ENCODE data around the gene CRYL1. TPM values are rescaled to one million over a fixed set of nuclear protein-coding genes. Genes with fewer than 3 reads are reported as not detected.
"Not testable (repeated sequence)": the region's sequence is repeated elsewhere in the genome, so short reads cannot be mapped to it uniquely, and the experiment has no call there.

The CRYL1 gene
- total RNA-seq, 1 experiment from 2014 or later, result 0.20 TPM

DNA sequence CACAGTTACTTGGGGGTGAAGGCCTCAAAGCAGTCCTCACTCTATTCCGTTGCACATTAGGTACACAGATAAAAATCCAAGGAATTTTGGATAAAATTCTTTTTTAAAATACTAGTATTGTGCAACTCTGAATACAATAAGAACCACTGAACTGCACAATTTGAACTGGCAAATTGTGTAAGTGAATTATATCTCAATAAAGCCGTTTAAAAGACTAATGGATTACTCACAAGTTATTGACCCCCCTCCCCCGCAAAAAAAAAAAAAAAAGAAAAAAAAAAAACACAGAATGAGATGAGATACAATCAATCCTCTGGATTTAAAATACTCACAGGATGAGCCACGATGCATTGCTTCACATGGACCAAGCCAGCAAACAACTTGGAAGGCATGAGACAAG is 86.4 kb downstream of the CRYL1 start:
- Histone ChIP-seq H3K9me3 (replicated peaks) (no peaks in the 10 kb centered on the region), H3K27ac (no peak overlapping the region), H3K36me3 (no peaks in the 10 kb centered on the region), H3K4me3 (no peak overlapping the region), H3K4me1 (no peaks in the 10 kb centered on the region), H3K27me3 (0 out of 2 replicates have a peak, but pooled peaks cover 12% of the 10 kb centered on the region)
- no peak for DNase-seq

DNA sequence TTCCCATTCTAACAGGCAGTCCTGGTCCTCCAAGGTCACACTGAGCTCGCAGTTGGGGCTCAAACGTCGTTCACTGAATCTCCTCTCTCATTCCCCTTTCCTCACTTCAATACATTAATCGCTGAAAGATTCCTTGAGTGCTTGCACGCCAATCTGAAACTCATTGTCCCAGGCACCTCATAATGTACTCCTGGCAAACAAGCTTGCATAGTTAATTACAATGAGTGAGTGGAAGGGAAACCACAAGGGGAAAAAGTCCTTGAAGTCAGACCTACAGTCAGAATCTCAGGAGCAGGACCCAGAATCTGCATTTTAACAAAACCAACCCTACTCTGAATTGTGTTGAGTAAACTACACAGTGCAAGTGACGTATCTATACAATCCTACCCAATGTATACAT is 86.9 kb downstream of the CRYL1 start:
- Histone ChIP-seq H3K36me3 (no peaks in the 10 kb centered on the region), H3K27ac (no peak overlapping the region), H3K4me3 (no peak overlapping the region), H3K4me1 (no peaks in the 10 kb centered on the region), H3K9me3 (replicated peaks) (no peaks in the 10 kb centered on the region), H3K27me3 (0 out of 2 replicates have a peak, but pooled peaks cover 12% of the 10 kb centered on the region)
- no peak for DNase-seq

DNA sequence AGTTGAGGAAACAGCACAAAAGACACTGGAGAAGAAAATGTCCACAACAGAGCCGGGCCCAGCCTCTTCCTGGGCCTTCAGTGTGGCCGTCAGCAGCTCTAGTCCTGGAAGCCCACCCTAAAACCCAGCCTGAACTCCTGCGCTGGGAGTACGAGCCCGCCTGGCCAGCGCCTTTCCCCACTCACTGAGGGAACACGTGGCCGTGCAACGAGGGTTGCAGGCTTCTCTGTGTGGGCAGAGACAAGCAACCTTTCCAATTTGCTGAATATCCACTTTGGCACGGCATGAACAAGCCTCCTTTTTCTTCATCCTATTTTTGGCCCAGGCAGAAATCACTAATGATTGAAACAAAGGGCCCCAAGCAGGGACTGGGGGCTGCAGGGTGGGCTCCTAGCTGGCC is 89.2 kb downstream of the CRYL1 start:
- H3K27ac ChIP-seq, result no peak overlapping the region
- H3K27me3 ChIP-seq, result 0 out of 2 replicates have a peak, but pooled peaks cover 6% of the 10 kb centered on the region
- no peaks in the 10 kb centered on the region for H3K4me1 ChIP-seq
- no peak for DNase-seq
- H3K36me3 ChIP-seq, result no peaks in the 10 kb centered on the region
- H3K9me3 ChIP-seq (replicated peaks), result no peaks in the 10 kb centered on the region
- no peak overlapping the region for H3K4me3 ChIP-seq

DNA sequence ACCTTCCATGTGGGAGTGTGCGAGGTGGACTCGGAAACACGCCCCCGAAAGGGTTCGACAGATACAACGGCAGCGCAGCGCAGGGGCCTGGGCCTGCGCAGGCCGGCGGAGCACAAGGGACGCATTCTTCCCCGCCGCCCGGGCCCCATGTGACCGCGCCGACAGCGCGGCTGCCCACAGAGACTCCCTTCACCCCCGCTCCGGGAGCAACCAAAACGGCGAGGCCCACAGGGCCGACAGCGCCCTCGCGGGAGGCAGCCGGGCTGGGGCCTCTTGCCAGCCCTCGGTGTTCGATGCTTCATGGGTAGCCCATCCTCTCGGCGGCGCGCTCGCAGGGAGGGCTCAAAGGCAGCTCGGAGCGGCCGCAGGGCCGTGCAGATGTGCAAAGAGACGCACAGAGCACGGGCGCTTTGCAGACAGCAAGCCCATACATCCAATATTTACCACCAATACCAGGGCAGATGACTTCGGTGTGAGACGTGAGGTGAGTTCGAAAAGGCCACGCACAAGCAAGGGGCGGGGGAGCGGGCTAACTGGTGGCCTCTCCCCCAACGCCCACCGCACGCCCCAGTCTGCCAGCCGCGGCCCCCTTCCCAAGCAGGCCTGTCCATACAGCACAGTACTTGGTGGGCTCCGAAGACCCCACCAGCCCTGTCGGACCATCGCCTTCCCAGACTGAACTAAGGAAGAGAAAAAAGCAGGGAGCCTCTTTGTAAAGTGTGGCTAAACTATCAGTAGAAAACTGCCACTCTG is 89.9 kb downstream of the CRYL1 start:
- no peak for DNase-seq
- H3K27me3 ChIP-seq, result 0 out of 2 replicates have a peak, but pooled peaks cover 6% of the 10 kb centered on the region
- no peak overlapping the region for H3K27ac ChIP-seq
- no peaks in the 10 kb centered on the region for H3K9me3 ChIP-seq (replicated peaks)
- H3K4me1 ChIP-seq, result no peaks in the 10 kb centered on the region
- H3K36me3 ChIP-seq, result no peaks in the 10 kb centered on the region
- no peak overlapping the region for H3K4me3 ChIP-seq

DNA sequence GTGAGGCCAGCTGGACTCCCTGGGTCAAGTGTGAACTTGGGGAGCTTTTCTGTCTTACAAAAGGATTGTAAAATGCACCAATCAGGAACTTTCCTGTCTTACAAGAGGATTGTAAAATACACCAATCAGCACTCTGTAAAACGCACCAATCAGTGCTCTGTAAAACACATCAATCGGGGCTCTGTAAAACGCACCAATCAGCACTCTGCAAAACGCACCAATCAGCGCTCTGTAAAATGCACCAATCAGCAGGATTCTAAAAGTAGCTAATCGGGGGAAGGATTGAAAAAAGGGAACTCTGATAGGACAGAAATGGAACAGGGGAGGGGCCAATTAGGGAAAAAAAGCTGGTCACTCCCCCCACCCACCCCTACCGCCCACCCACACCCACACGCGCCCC is 91.4 kb downstream of the CRYL1 start:
- H3K9me3 ChIP-seq (replicated peaks); H3K36me3 ChIP-seq; H3K4me3 ChIP-seq; H3K4me1 ChIP-seq; DNase-seq; H3K27ac ChIP-seq: not testable (repeated sequence)
- peaks cover 11% of the 10 kb centered on the region; the same call in 1 of the 2 replicates for H3K27me3 ChIP-seq

DNA sequence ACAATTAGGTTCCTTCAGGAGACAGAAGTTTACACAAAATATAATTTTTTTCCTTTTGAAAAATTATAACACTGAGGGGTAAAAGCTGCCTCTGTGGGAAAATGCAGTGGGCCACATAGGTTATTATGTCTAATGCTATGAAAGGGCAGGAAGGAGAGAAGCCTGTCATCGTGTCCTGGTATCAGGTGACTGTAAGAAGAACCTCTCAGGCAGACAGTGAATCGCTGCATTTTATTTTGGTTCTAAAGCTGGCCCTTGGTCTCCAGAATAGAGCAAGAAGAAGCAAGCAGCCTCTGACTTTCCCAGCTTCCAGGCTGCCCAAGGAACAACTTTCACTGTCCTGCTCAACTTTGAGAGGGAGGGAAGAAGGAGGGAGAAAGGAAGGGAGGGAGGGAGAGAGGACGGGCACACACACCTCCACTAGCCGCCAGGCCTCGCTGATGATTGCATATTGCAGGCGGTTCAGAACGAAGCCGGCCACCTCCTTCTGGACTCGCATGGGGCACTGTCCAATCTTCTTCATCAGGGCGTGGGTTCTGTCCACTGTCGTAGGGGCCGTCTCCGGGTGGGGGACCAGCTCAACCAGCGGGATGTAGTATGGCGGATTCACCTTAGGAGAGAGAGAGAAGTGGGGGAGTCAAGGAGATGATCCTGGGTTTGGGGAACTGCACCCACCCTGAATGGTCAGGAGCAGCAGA is 93.8 kb downstream of the CRYL1 start:
- H3K27me3 ChIP-seq, result peaks cover 7% of the 10 kb centered on the region; the same call in 1 of the 2 replicates
- no peaks in the 10 kb centered on the region for H3K36me3 ChIP-seq
- no peaks in the 10 kb centered on the region for H3K9me3 ChIP-seq (replicated peaks)
- H3K4me1 ChIP-seq, result no peaks in the 10 kb centered on the region
- no peak overlapping the region for H3K27ac ChIP-seq
- DNase-seq, result no peak
- no peak overlapping the region for H3K4me3 ChIP-seq

DNA sequence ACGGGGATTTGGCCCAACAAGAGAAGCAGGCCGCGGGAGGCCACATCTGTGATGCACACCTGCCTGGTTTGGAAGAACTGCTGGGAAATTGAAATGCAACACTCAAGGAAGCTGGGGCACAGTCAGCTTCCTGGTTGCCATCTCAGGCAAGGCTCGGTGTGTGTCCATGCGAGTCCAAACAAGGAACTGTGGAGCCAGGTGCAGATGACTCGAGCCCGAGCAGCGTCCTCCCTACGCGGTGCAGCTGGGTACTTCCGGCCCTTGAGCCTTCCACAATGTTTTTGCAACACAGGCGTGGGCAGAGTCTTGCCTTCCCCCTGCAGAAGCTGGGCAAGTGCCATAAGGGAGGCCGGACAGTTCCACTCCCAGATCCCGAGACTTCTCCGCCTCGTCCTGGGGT is 94.6 kb downstream of the CRYL1 start:
- H3K9me3 ChIP-seq (replicated peaks), result no peaks in the 10 kb centered on the region
- H3K27me3 ChIP-seq, result peaks cover 7% of the 10 kb centered on the region; the same call in 1 of the 2 replicates
- H3K36me3 ChIP-seq, result no peaks in the 10 kb centered on the region
- H3K4me3 ChIP-seq, result no peak overlapping the region
- no peaks in the 10 kb centered on the region for H3K4me1 ChIP-seq
- no peak for DNase-seq
- H3K27ac ChIP-seq, result no peak overlapping the region

DNA sequence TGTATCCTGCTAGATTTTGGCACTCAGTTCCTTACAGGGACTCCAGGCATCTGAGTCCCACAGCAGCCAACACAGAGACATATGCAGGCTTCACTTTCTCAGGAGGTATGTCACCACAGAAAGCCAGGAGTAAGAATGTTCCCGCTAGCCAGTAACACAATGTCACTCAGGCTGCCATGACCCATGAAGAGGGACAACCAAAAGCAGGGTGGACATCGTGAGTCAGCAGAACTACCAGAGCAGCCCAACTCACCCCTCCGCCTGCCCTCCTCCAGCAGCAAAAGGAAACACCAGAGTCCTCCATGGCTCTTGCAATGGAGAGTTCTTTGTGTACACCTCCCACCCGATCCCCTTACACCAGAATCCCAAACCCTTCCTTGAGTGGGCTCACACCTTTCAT is 95.4 kb downstream of the CRYL1 start:
- Histone ChIP-seq H3K4me3 (no peak overlapping the region), H3K4me1 (no peaks in the 10 kb centered on the region), H3K9me3 (replicated peaks) (no peaks in the 10 kb centered on the region), H3K36me3 (no peaks in the 10 kb centered on the region), H3K27me3 (peaks cover 8% of the 10 kb centered on the region; the same call in 1 of the 2 replicates), H3K27ac (no peak overlapping the region)
- DNase-seq, result no peak

DNA sequence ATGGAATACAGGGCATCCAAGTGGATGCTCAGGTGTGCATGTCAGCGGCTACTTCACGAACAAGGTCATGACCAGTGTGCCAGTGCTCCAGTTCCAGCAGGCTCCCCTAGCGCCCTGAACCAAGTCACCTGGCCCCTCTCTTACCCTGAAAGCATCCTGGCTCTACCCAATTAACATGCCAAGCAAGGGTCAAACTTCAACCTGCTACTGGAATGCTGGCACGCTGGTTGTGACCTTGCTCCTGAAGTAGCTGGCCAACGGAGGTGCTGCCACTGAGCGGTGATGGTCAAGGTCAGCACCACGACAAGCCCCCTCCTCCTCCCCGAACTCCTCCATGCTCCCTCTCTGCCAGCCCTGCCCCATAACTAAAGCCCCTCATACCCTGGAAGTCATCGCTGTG is 96.0 kb downstream of the CRYL1 start:
- Histone ChIP-seq H3K27ac (no peak overlapping the region), H3K4me3 (no peak overlapping the region), H3K36me3 (no peaks in the 10 kb centered on the region), H3K9me3 (replicated peaks) (no peaks in the 10 kb centered on the region), H3K27me3 (peaks cover 13% of the 10 kb centered on the region; the same call in 1 of the 2 replicates), H3K4me1 (no peaks in the 10 kb centered on the region)
- DNase-seq, result no peak

DNA sequence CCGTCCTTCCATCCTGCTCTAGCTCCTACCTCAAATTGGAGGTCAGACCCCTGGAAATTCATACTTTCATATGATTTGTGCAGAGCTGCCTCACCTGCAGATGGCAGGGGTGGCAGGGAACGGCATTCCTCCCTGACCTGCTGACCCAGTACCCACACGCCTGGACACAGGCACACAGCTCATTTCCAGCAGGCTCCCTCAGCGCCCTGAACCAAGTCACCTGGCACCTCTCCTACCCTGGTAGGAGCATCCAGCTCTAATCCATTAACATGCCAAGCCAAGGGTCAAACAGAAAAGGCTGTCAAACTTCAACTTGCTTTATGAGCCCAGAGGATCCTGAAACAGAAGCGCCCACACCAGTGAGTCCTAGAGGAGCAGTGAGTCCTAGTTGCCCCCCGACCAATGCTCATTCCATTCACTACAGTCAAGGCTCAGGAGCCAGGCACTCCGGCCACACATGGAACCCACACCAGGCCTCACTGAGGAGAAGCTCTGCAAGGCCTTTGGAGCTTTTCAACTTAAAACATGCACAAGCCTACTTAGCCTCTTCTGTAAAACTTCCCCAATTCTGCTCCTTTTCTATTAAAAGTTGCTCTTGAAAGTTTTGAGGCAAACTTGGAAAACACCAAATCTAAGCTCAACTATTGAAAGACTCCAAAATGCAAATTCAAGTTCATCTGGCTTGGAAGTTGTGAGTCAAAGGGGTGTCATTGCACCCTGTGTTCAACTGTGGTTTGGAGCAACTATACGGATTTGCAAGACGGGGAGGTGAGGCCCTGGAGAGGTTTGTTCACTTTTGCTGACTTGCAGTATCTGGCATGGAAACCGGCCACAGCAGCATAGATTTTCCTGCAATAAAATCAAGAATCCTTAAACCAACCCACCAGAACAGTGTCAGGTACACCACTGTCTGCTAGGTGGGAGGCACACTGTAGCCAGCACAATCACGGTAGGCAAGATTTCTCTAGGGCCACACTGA is 96.7 kb downstream of the CRYL1 start:
- Histone ChIP-seq H3K4me1 (no peaks in the 10 kb centered on the region), H3K4me3 (no peak overlapping the region), H3K27me3 (peaks cover 13% of the 10 kb centered on the region; the same call in 1 of the 2 replicates), H3K36me3 (no peaks in the 10 kb centered on the region), H3K27ac (no peak overlapping the region), H3K9me3 (replicated peaks) (no peaks in the 10 kb centered on the region)
- no peak for DNase-seq

DNA sequence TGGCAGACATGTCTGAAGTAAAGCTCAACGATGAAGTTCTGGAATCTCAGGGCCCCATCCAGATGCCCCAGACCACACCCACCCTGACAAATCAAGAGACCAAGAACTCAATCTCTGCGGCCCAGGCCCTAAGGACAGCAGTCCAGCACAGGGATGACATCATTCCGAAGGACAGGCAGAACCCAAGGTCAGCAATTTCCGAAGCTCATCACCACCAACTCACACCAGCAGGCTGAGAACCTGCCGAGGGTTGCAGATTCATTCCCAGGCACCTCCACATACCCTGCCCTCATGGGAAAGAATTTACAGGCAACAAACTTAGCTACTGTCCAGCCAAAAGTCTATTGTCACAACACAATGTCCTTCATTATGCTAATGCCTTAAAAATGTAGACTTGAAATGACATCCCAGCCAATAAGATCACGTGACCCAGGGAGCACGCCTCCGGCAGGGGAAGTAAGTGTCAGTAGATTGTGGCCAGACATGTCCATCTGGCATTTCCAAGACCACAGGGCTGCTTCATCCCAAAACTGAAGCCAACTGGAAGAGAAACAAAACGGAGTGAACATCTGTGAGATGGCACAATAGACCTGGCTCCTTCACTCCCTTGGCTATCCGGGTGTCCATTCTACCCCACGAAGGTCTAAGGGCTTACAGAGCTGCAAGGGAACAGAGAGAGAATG is 98.8 kb downstream of the CRYL1 start:
- no peaks in the 10 kb centered on the region for H3K4me1 ChIP-seq
- no peaks in the 10 kb centered on the region for H3K9me3 ChIP-seq (replicated peaks)
- DNase-seq, result no peak
- peaks cover 13% of the 10 kb centered on the region; the same call in 1 of the 2 replicates for H3K27me3 ChIP-seq
- no peaks in the 10 kb centered on the region for H3K36me3 ChIP-seq
- no peak overlapping the region for H3K27ac ChIP-seq
- no peak overlapping the region for H3K4me3 ChIP-seq

DNA sequence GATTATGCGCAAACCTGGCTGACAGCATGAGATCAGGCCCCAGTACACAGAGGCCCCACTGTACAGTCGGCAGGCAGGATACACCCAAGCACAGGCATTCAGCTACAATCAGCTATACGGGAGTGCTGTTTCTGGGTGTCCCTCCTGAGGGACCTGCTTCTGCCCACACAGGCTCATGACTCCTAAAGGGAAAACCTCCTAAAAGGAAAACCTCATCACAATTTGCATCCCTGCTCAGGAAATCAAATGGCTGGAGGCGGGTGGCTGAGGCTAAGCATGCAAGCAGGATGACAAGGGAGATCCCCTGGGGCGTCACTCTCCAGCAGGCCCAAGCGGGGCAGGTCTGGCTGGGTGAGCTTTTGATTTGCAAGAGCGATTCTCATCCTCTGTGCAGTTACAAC is 99.8 kb downstream of the CRYL1 start:
- Histone ChIP-seq H3K27ac (no peak overlapping the region), H3K27me3 (peaks cover 13% of the 10 kb centered on the region; the same call in 1 of the 2 replicates), H3K9me3 (replicated peaks) (no peaks in the 10 kb centered on the region), H3K36me3 (no peaks in the 10 kb centered on the region), H3K4me1 (no peaks in the 10 kb centered on the region), H3K4me3 (no peak overlapping the region)
- DNase-seq, result no peak

DNA sequence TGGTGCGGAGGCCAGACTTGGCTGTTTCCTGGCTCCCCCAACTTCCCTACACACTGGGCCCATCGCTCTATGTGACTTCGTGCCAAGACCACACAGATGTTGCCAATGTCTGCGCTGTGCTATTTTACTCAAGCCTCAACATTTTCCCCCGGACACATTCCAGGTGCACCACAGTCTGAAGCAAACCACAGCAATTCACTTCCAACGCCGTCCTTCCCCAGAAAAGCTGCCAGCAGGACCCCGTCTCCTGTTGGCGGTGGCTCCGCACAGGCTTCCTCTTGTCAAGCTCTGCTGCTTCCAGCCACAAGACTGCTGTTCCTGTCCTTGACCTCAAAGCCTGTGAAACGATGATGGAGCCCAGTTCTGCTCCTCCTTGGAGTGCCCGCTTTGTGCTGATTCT is 100.7 kb downstream of the CRYL1 start:
- DNase-seq, result no peak
- no peaks in the 10 kb centered on the region for H3K9me3 ChIP-seq (replicated peaks)
- no peak overlapping the region for H3K27ac ChIP-seq
- no peak overlapping the region for H3K4me3 ChIP-seq
- H3K36me3 ChIP-seq, result no peaks in the 10 kb centered on the region
- no peaks in the 10 kb centered on the region for H3K4me1 ChIP-seq
- H3K27me3 ChIP-seq, result peaks cover 13% of the 10 kb centered on the region; the same call in 1 of the 2 replicates

DNA sequence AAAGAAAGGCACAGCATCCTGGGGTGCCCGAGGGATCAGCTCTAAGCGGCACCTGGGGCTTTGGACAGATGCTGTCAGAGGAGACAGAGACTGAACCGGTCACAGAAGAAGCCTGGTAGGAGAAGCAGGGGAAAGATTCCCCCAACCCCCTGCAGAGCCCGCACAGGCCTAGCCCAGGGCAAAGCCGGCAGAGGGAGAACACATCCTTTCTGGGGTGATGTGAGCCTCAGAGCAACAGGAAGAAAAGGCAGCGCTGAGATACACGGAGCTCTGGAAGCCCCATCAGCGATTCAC is 101.2 kb downstream of the CRYL1 start:
- Histone ChIP-seq H3K4me3 (no peak overlapping the region), H3K27ac (no peak overlapping the region), H3K9me3 (replicated peaks) (no peaks in the 10 kb centered on the region), H3K4me1 (no peaks in the 10 kb centered on the region), H3K36me3 (no peaks in the 10 kb centered on the region), H3K27me3 (peaks cover 10% of the 10 kb centered on the region; the same call in 1 of the 2 replicates)
- no peak for DNase-seq

All from SJCRH30 (cell line).